ENCODE results near the gene MRPL49. TPM values are rescaled to one million over a fixed set of nuclear protein-coding genes. Genes with fewer than 3 reads are reported as not detected.
A peak's percentile ranks its signal among the peaks of the same experiment; 100 is the strongest.

Gene MRPL49
- total RNA-seq, 2 donors from 2014 or later = 60.7 to 72.3 TPM

DNA sequence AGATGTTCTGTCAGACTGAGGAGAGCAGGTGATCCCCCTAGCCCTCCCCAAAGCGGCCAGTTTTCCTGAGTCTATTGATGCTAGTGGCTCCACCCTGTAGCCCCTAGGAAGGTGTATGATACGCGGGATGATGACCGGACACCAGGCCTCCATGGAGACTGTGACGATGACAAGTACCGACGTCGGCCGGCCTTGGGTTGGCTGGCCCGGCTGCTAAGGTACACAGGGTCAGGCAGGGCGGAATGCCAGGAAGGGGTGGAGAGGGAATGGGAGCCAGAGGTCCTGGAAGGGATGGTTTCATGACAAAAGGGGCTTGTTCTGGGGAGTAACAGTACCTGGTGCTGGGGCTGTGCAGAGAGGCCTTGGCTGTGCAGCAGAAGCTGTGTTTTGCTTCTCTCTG, 34.9 kb upstream of the MRPL49 start:
- H3K9me3 ChIP-seq = no peaks in the 10 kb centered on the region
- H3K9ac ChIP-seq (ENCODE audit: low read depth in 2 of 2, low read length in 2 of 2) = no peak overlapping the region
- DNase-seq = no peak
- H3K4me3 ChIP-seq = no peak overlapping the region
- TF ChIP-seq, protein P1, sequence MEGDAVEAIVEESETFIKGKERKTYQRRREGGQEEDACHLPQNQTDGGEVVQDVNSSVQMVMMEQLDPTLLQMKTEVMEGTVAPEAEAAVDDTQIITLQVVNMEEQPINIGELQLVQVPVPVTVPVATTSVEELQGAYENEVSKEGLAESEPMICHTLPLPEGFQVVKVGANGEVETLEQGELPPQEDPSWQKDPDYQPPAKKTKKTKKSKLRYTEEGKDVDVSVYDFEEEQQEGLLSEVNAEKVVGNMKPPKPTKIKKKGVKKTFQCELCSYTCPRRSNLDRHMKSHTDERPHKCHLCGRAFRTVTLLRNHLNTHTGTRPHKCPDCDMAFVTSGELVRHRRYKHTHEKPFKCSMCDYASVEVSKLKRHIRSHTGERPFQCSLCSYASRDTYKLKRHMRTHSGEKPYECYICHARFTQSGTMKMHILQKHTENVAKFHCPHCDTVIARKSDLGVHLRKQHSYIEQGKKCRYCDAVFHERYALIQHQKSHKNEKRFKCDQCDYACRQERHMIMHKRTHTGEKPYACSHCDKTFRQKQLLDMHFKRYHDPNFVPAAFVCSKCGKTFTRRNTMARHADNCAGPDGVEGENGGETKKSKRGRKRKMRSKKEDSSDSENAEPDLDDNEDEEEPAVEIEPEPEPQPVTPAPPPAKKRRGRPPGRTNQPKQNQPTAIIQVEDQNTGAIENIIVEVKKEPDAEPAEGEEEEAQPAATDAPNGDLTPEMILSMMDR (IDR thresholded peaks at IDR 0.05) = no peak
- no peaks in the 10 kb centered on the region for H3K27me3 ChIP-seq
- peaks cover 13% of the 10 kb centered on the region for H3K4me1 ChIP-seq
- intact Hi-C loops (cut with DNase I) = loop anchor here (10.0 kb wide), 1 partner anchor 242 kb away; the partner anchor contains the start of gene CDC42BPG
- H3K27ac ChIP-seq = no peak overlapping the region
- H3K36me3 ChIP-seq = no peaks in the 10 kb centered on the region

DNA sequence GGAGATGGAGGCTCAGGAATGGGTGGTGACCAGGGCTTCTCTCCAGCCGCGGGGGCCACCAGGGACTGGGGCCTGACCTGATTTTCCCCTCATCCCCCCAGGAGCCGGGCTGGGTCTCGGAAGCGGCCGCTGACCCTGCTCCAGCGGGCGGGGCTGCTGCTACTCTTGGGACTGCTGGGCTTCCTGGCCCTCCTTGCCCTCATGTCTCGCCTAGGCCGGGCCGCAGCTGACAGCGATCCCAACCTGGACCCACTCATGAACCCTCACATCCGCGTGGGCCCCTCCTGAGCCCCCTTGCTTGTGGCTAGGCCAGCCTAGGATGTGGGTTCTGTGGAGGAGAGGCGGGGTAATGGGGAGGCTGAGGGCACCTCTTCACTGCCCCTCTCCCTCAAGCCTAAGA, 34.3 kb upstream of the MRPL49 start:
- no peak for DNase-seq
- intact Hi-C loops (cut with DNase I) = loop anchor here (10.0 kb wide), 1 partner anchor 243 kb away; the partner anchor contains the start of gene CDC42BPG
- Histone ChIP-seq H3K36me3 (no peaks in the 10 kb centered on the region), H3K27me3 (no peaks in the 10 kb centered on the region), H3K27ac (no peak overlapping the region), H3K9ac (ENCODE audit: low read depth in 2 of 2, low read length in 2 of 2) (no peak overlapping the region), H3K9me3 (no peaks in the 10 kb centered on the region), H3K4me3 (no peak overlapping the region), H3K4me1 (peaks cover 13% of the 10 kb centered on the region)
- TF ChIP-seq, protein P1 (IDR thresholded peaks at IDR 0.05) = no peak

GRCh38 chr11:65089621-65090020, 32.5 kb upstream of the MRPL49 start:
- peaks cover 6% of the 10 kb centered on the region for H3K4me1 ChIP-seq
- no peaks in the 10 kb centered on the region for H3K27me3 ChIP-seq
- H3K27ac ChIP-seq = no peak overlapping the region
- H3K36me3 ChIP-seq = no peaks in the 10 kb centered on the region
- H3K9me3 ChIP-seq = no peaks in the 10 kb centered on the region
- no peak for DNase-seq
- H3K9ac ChIP-seq (ENCODE audit: low read depth in 2 of 2, low read length in 2 of 2) = peak overlapping the region in 1 of 2 donors; percentile 2
- TF ChIP-seq, protein P1 (IDR thresholded peaks at IDR 0.05) = no peak
- no peak overlapping the region for H3K4me3 ChIP-seq
- intact Hi-C loops (cut with DNase I) = loop anchor here (10.0 kb wide), 1 partner anchor 245 kb away; the partner anchor contains the start of gene CDC42BPG

DNA sequence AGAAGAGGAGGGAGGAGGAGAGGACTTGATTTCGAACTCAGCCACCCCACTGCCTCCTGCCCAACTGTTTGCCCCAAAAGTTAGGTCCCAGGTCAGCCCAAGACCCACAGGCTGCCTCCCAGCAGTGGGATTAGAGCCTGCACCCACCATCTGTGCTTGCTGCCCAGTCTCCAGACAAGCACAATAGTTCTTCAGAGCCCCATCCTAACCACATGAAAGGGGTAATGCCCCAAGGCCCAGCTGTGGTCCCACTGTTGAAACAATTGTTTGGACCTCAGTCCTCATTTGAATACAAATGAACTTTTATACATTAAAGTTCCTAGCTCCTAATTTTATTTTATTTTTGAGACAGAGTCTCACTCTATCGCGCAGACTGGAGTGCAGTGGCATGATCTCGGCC, 31.5 kb upstream of the MRPL49 start:
- no peaks in the 10 kb centered on the region for H3K4me1 ChIP-seq
- no peaks in the 10 kb centered on the region for H3K36me3 ChIP-seq
- DNase-seq = no peak
- H3K4me3 ChIP-seq = no peak overlapping the region
- H3K27me3 ChIP-seq = no peaks in the 10 kb centered on the region
- H3K9ac ChIP-seq (ENCODE audit: low read depth in 2 of 2, low read length in 2 of 2) = no peak overlapping the region
- TF ChIP-seq, protein P1 (IDR thresholded peaks at IDR 0.05) = no peak
- intact Hi-C loops (cut with DNase I) = no loop called here
- H3K9me3 ChIP-seq = no peaks in the 10 kb centered on the region
- H3K27ac ChIP-seq = no peak overlapping the region

GRCh38 chr11:65095427-65095826, 26.7 kb upstream of the MRPL49 start:
- Histone ChIP-seq H3K27ac (peak overlapping the region; percentile 90), H3K36me3 (no peaks in the 10 kb centered on the region), H3K27me3 (no peaks in the 10 kb centered on the region), H3K4me1 (peaks cover 7% of the 10 kb centered on the region), H3K9ac (ENCODE audit: low read depth in 2 of 2, low read length in 2 of 2) (peak overlapping the region in 1 of 2 donors; percentile 16), H3K9me3 (no peaks in the 10 kb centered on the region), H3K4me3 (peak overlapping the region; percentile 85)
- TF ChIP-seq, protein P1 (IDR thresholded peaks at IDR 0.05) = no peak
- DNase-seq = no peak
- intact Hi-C loops (cut with DNase I) = no loop called here
